NCI-H2107 treated with DMSO at 0.1 percent for 48 hours (cell line): ENCODE results near the gene EHBP1L1.
"Not testable (repeated sequence)": the region's sequence is repeated elsewhere in the genome, so short reads cannot be mapped to it uniquely, and the experiment has no call there.

ENCODE experiments used
- DNase-seq: peaks from one replicate; lab custom pipeline; 2025; ENCODE audit not compliant: unreplicated experiment; lab: John Stamatoyannopoulos, UW

The EHBP1L1 gene

GRCh38 chr11:65633390-65634108 is 57.7 kb downstream of the EHBP1L1 start:
- DNase-seq = no peak

- no peak for DNase-seq
Observed at GRCh38 chr11:65634109-65634436, 58.2 kb downstream of the EHBP1L1 start.

- no peak for DNase-seq
Observed at GRCh38 chr11:65634440-65634839, 58.6 kb downstream of the EHBP1L1 start.

- DNase-seq = no peak
Observed at GRCh38 chr11:65634905-65635731, 59.3 kb downstream of the EHBP1L1 start.

- no peak for DNase-seq
Observed at GRCh38 chr11:65636108-65637031, 60.5 kb downstream of the EHBP1L1 start.

- DNase-seq = no peak
Observed at GRCh38 chr11:65637032-65637557, 61.2 kb downstream of the EHBP1L1 start.

- DNase-seq = no peak
Observed at GRCh38 chr11:65637794-65638419, 62.1 kb downstream of the EHBP1L1 start, which contains the start of gene SIPA1. TSS of gene SIPA1 (plus strand) at chr11:65638101. CDS start at chr11:65640922, 2,821 bp downstream.

GRCh38 chr11:65639228-65639597 is 63.4 kb downstream of the EHBP1L1 start:
- not testable (repeated sequence) for DNase-seq

GRCh38 chr11:65639623-65640482 is 64.0 kb downstream of the EHBP1L1 start:
- peak; percentile 77 for DNase-seq

GRCh38 chr11:65640483-65641296 is 64.8 kb downstream of the EHBP1L1 start:
- no peak for DNase-seq

GRCh38 chr11:65641297-65642013 is 65.6 kb downstream of the EHBP1L1 start:
- DNase-seq = no peak
